ENCODE data around the gene DNAJC5.
"Not testable (repeated sequence)": the region's sequence is repeated elsewhere in the genome, so short reads cannot be mapped to it uniquely, and the experiment has no call there.

DNAJC5 gene

DNA sequence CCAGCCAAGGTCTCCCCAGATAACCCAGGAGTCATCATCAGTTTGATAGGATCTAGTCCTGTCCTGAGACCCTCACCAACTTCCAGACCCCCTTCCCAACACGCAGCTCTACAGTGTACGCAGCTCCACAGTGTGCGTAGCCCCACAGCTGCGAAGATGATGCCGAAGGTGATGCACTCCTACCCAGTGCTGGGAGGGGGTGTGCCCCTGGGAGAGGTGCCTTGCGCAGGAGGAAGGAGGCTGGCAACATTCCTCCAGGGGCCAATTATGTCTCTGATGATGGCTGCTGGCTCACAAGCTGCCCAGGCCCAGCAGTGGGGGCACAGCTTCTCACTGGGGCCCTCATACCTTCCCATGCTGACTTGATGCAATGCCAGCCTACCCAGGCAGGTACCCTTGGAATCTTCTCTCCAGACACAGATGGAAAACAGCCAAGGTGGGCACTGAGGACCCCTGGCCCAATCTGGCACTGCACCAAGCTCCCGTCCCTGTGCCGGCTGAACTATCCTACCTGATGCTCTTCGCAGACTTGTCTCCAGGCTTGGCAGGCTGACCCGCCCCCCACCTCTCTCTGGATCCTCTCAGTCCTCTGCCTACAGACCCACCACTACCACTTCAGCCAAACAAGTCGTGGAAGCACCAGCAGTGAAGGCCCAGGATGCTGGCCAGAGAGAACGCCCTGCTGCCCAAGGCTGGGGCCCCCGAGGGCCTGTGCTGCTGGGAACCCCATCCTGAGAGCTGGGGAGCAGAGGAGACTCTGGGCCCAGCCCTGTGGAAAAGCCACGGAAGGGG lies 73.4 kb downstream of the DNAJC5 start:
- no peak for DNase-seq (ENCODE audit: low read depth)

GRCh38 chr20:63968928-63969760 lies 74.2 kb downstream of the DNAJC5 start:
- DNase-seq (ENCODE audit: low read depth) = no peak

DNA sequence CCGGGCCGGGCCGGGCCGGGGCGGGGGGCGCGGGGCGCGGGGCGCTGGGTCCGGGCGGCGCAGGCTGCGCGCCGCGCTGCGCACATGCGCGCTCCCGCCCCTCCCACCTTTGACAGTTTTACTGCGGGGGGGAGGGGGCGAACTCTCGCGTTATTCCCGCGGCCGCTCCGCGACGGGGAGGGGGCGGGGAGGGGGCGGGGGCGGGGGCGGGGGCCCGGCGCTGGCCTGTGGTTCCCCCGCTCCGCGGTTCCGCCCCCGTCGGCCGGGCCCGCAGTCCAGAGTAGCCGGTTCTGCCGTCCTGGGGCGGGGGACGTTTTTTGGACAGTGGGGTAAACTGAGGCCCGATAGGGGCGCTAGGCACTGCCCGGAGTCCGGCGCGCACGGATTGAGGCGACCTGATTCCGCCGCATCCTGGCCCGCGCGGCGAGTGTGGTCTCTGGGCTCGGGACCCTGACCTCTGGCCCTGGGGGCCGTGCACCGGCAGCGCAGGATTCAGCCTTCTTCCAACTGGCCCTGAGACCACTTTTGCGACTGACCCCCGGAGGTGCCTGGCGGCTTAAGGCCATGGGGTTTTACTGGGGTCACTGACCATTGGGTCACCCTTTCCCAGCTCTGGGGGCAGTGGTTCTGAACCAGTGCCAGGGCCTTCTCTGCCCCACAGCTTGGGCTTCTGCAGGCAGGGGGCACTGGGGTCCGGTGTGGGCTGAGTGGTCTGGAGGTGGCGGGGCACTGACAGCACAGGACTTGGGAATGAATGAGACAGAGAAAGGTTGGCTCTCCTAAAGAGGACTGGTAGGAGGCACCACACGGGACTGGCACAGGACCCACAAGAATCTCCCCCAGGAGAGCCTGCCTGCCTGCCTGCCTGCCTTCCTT lies 75.2 kb downstream of the DNAJC5 start, which contains the start of gene ZNF512B:
Gene ZNF512B, minus strand, starts transcription at position 93 of the 876 bp plus-strand sequence. CDS start 1,980 bp downstream, outside the sequence.
- DNase-seq (ENCODE audit: low read depth) = no peak

DNA sequence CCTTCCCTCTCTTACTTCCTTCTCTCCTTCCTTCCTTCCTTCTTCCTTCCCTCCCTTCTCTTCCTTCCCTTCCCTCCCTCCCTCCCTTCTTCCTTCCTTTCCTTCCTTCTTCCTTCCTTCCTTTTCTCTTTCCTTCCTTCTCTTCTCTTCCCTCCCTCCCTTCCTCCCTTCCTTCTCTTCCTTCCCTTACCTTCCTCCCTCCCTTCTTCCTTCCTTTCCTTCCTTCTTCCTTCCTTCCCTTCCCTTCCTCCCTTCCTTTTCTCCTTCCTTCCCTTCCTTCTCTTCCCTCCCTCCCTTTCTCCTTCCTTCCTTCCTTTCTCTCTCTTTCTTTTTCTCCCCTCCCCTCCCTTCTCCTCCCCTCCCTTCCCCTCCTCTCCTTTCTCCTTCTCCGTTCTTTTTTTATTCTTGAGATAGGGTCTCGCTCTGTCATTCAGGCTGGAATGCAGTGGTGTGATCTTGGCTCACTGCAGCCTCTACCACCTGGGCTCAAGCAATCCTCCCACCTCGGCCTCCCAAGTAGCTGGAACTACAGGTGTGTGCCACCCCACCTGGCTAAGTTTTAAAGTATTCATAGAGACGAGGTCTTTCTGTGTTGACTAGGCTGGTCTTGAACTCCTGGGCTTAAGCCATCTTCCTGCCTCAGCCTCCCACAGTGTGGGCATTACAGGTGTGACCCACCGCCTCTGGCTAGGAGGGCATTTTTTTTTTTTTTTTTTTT lies 75.9 kb downstream of the DNAJC5 start:
- no peak for DNase-seq (ENCODE audit: low read depth)

DNA sequence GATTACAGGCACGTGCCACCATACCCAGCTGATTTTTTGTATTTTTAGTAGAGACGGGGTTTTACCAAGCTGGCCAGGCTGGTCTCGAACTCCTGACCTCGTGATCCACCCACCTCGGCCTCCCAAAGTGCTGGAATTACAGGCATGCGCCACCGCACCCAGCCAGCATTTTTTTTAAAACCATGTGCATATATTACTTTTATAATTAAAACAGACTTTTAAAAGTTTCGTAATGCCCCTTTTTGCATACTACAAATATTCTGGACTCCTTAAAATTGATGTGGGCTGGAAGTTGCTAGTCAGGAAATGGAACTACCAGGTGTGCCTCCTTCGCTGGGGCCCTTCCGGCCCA lies 77.0 kb downstream of the DNAJC5 start:
- DNase-seq (ENCODE audit: low read depth) = not testable (repeated sequence)

GRCh38 chr20:63972312-63973159 lies 77.6 kb downstream of the DNAJC5 start:
- DNase-seq (ENCODE audit: low read depth) = no peak

GRCh38 chr20:63973160-63973479 lies 78.2 kb downstream of the DNAJC5 start:
- DNase-seq (ENCODE audit: low read depth) = no peak

DNA sequence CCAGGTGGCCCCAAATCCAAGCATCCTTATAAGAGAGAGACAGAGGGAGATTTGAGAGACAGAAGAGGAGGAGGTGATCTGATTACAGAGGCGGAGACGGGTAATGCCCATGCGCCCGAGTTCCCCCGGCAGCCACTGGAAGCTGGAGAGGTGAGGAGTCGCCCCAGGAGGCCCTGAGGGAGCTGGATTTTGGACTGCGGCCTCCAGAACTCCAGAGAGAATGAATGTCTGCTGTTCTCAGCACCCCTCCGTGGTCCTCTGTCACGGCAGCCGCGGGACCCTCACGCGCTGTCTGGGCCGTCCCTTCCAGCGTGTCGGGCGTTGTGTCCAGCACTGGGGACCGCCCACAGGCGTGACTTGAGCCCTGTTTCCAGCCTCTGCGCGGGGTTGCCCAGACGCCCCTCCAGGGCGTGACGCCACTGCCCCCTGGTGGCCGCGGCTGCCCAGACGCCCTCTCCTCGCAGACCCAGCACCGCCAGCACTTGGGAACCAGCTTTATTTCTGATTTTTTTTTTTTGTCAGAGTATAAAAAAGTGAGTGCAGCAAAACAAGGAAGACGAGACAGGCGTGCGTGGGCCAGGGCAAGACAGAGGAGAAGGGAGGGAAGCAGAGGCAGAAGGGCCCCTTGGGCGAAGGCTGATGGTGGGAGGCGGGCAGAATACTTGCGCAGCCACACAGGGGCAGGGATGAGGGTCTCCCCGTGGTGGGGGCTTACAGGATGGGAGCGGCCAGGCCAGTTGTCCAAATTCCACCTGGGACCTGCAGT lies 78.9 kb downstream of the DNAJC5 start:
- DNase-seq (ENCODE audit: low read depth) = peak; percentile 78

DNA sequence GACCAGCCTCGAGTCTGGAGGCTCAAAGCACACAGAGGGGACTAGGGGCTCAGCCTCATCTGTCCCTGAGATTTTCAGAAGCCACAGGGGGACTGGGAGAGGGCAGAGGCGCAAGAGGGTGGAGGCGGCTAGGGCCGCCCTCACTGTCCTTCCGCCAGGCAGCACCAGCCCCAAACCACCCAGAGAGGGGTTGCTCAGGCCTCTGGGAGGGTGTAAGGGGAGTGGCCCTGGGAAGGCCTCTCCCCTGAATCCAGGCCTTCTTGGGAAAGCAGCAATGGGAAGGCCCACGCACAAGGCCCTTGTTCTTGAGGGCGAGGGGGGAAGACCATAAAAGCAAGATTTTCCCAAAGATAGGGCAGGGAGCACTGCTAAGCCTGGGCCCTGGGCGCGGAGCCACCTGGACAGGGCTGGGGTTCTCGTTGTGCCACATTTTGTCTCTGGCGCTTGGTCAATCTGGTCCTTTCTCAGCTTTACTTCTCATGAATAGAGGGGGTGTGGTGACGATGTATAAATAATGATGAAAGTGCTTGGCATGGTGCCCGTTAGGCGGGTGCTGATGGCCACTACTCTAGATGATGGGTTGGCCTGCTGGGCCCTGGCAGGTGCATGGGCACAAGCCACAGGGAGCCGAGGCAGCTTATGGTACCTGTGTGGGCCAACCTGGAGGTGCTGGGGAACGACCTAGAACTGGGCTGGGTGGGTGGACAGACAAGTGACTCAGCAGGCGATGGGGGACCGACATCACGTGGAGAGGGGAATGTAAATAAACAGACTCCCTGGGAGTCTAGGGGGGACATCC lies 79.7 kb downstream of the DNAJC5 start:
- no peak for DNase-seq (ENCODE audit: low read depth)

DNA sequence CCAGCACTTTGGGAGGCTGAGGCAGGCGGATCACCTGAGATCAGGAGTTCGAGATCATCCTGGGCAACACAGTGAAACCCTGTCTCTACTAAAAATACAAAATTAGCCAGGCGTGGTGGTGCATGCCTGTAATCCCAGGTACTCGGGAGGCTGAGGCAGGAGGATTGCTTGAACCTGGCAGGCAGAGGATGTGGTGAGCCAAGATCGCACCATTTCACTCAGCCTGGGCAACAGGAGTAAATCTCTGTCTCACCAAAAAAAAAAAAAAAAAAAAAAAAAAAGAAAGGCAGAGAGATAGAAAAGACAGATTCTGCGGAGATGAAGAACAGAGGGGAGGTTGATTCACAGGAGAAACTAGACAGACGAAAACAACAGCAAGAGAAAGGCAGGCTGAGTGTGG lies 81.6 kb downstream of the DNAJC5 start:
- not testable (repeated sequence) for DNase-seq (ENCODE audit: low read depth)

- no peak for DNase-seq (ENCODE audit: low read depth)
Observed at GRCh38 chr20:63976980-63977738, 82.2 kb downstream of the DNAJC5 start.

DNA sequence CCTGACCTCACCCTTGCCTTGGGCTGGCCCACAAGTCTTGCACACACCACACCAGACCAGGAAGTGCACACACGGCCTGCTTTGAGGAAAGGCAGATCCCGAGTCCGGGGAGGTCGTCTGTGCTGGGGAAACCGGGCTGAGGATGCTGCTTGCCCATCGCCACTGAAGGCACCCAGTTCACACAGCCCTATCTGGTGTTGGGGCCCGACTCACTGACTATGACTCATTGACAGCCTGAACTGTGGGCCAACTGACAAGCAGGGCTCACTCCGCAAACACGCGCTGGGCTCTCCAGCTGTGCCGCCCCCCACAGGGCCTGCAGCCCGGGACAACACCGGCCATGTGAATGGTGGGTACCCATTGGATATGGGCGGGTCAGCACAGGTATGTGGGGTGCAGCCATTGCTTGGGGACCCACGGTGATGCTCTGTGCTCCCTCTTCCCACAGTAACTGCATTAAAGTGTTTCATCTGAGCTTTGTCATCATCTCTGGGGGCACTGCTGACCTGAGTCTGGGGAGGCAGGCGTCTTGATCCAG lies 82.9 kb downstream of the DNAJC5 start:
- peak; percentile 85 for DNase-seq (ENCODE audit: low read depth)

DNA sequence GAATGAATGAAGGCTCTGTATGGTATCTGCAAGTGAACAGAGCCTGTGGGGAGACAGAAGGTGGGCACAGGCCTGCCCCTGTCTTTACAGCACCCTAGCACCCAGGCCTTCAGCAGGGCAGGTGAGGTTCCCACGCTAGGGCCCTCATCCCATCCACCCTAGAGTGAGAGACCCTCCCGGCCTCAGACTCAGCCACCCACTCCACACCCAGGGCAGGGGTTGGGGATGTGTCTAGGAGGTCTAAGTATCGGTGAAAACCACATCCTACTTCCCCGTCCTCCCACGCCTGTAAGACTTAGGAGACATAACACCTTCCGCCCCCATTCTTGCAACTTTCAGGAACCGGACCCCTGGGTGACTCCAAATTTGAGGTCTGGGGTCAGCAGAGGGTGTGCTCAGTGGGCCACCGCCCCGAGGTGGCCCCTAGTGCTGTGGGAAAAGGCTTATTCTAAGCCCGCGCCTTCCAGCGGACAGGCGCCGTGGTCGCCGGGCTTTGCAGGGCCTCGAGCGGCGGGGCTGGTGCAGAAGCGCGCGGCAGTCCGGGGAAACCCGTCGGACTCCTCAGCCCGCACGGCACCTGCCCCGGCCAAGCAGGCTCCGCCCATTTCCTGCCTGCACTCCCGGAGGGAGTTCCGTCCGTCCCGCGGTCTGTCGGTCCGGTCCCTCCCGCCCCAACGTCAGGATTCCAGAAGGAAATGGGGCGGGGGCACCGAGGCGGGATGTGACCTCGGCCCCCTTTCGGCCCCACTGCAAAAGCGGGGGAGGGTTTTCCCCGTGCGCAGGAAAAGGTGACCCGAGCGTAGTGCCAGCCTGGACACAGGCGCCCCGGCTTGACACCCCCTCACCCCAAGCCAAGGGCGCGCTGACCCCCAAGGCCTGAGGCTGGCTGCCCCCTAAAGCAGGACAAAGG lies 83.6 kb downstream of the DNAJC5 start:
- peak; percentile 47 for DNase-seq (ENCODE audit: low read depth)

GRCh38 chr20:63979229-63979556 lies 84.3 kb downstream of the DNAJC5 start:
- no peak for DNase-seq (ENCODE audit: low read depth)

- DNase-seq (ENCODE audit: low read depth) = peak; percentile 36
Observed at GRCh38 chr20:63979557-63980316, 84.8 kb downstream of the DNAJC5 start, which contains the start of gene SAMD10. TSS of gene SAMD10 (minus strand) at chr20:63979642. CDS start at chr20:63979467, 175 bp downstream.

DNA sequence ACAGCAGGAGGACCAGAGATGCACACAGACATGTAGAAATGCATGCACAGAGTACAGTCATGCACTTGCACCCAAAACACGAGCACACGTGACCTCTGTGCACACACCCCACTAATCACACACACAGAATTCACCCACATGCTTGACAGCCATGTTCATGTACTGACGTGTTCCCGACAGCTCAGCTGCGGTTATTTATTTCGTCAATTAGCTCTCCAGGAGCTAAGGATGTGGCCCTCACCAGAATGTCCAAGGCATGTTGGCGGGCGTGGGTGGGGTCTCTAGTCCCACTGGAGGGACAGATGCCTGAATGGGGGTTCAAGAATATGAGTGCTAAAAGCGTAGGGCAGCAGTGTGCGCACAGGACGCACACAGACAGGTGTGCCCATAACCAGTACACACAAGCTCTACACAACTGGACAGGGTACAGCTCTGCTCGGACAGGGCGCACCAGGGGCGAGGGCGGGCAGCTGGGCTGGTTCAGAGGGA lies 85.4 kb downstream of the DNAJC5 start:
- no peak for DNase-seq (ENCODE audit: low read depth)
